HEK293 (cell line): ENCODE data around the gene AIF1L.

Experiments
- CTCF ChIA-PET: fragments of 350-600 bp; formaldehyde crosslinking; extraction: SDS; loops from one replicate; lab custom pipeline; 2021; ENCODE audit warnings: antibody characterized with exemption; lab: Yijun Ruan, JAX
- POLR2A ChIA-PET: fragments of 300-600 bp; formaldehyde crosslinking; extraction: SDS; loops from one replicate; lab custom pipeline; 2020; ENCODE audit warnings: antibody characterized with exemption, inconsistent platforms; lab: Yijun Ruan, JAX
- H3K27ac ChIP-seq: fragments of 200-500 bp; sonication (Bioruptor generic); 2 replicates; pipeline ENCODE4 v1.5.1; 2014; ENCODE audit warnings: low read depth, low read length, control low read depth, inconsistent platforms; ENCODE audit errors: extremely low read depth
- H3K36me3 ChIP-seq, 2 experiments: fragments of 200-500 bp in 1 of 2; sonication (Bioruptor generic) in 1 of 2; 1 replicate in 1 of 2; 2 replicates in 1 of 2; pipeline ENCODE4 v1.5.1; 2014 to 2017; ENCODE audit warnings: inconsistent platforms in 2 of 2, low read length in 2 of 2; ENCODE audit not compliant: control insufficient read depth in 2 of 2, insufficient read depth in 1 of 2
- H3K4me1 ChIP-seq: fragments of 200-500 bp; sonication (Bioruptor generic); 2 replicates; pipeline ENCODE4 v1.5.1; 2014; ENCODE audit warnings: mild to moderate bottlenecking, low read length, inconsistent platforms; ENCODE audit not compliant: control insufficient read depth, insufficient read depth
- H3K4me3 ChIP-seq: 2 replicates; pipeline ENCODE4 v1.5.1; 2011; ENCODE audit warnings: low read depth, mild to moderate bottlenecking, control low read depth, low read length, moderate library complexity
- H3K9me3 ChIP-seq: fragments of 200-500 bp; sonication (Bioruptor generic); 2 replicates; pipeline ENCODE4 v1.5.1; 2014; ENCODE audit warnings: low read depth, low read length, inconsistent platforms; ENCODE audit not compliant: control insufficient read depth, insufficient read depth
- BCL6B ChIP-seq: fragments of 450-650 bp; formaldehyde crosslinking; IDR thresholded peaks from 2 replicates; pipeline ENCODE4 v1.5.1; 2017; ENCODE audit warnings: missing biosample characterization, missing genetic modification characterization
- HIC1 ChIP-seq: fragments of 450-650 bp; formaldehyde crosslinking; IDR thresholded peaks from 2 replicates; pipeline ENCODE4 v1.5.1; 2016; ENCODE audit warnings: missing biosample characterization, missing genetic modification characterization
- KLF1 ChIP-seq: fragments of 450-650 bp; formaldehyde crosslinking; IDR thresholded peaks from 2 replicates; pipeline ENCODE4 v1.5.1; 2016; ENCODE audit warnings: missing biosample characterization, missing genetic modification characterization
- PRDM4 ChIP-seq: fragments of 450-650 bp; formaldehyde crosslinking; IDR thresholded peaks from 2 replicates; pipeline ENCODE4 v1.5.1; 2017; ENCODE audit warnings: missing biosample characterization, missing genetic modification characterization
- RBAK ChIP-seq: fragments of 450-650 bp; formaldehyde crosslinking; IDR thresholded peaks from 2 replicates; pipeline ENCODE4 v1.5.1; 2016; ENCODE audit warnings: missing biosample characterization, missing genetic modification characterization
- ZEB2 ChIP-seq: fragments of 450-650 bp; formaldehyde crosslinking; IDR thresholded peaks from 2 replicates; pipeline ENCODE4 v1.5.1; 2016; ENCODE audit warnings: missing biosample characterization, missing genetic modification characterization
- ZFP37 ChIP-seq: fragments of 450-650 bp; formaldehyde crosslinking; IDR thresholded peaks from 2 replicates; pipeline ENCODE4 v1.5.1; 2016; ENCODE audit warnings: missing biosample characterization, missing genetic modification characterization
- ZNF132 ChIP-seq: fragments of 450-650 bp; formaldehyde crosslinking; IDR thresholded peaks from 2 replicates; pipeline ENCODE4 v1.5.1; 2017; ENCODE audit warnings: missing biosample characterization, missing genetic modification characterization, borderline replicate concordance
- ZNF146 ChIP-seq: fragments of 450-650 bp; formaldehyde crosslinking; IDR thresholded peaks from 2 replicates; pipeline ENCODE4 v1.5.1; 2016; ENCODE audit warnings: missing biosample characterization, missing genetic modification characterization
- ZNF157 ChIP-seq: fragments of 450-650 bp; formaldehyde crosslinking; IDR thresholded peaks from 2 replicates; pipeline ENCODE4 v1.5.1; 2016; ENCODE audit warnings: missing biosample characterization, missing genetic modification characterization
- ZNF174 ChIP-seq: fragments of 450-650 bp; formaldehyde crosslinking; IDR thresholded peaks from 2 replicates; pipeline ENCODE4 v1.5.0; 2017; ENCODE audit warnings: missing biosample characterization, mild to moderate bottlenecking, missing genetic modification characterization
- ZNF18 ChIP-seq: fragments of 450-650 bp; formaldehyde crosslinking; IDR thresholded peaks from 2 replicates; pipeline ENCODE4 v1.5.1; 2016; ENCODE audit warnings: missing biosample characterization, missing genetic modification characterization
- ZNF214 ChIP-seq: fragments of 450-650 bp; formaldehyde crosslinking; IDR thresholded peaks from 2 replicates; pipeline ENCODE4 v1.5.1; 2017; ENCODE audit warnings: missing biosample characterization, mild to moderate bottlenecking, missing genetic modification characterization, borderline replicate concordance
- ZNF239 ChIP-seq: fragments of 450-650 bp; formaldehyde crosslinking; IDR thresholded peaks from 2 replicates; pipeline ENCODE4 v1.5.1; 2016; ENCODE audit warnings: missing biosample characterization, missing genetic modification characterization
- ZNF266 ChIP-seq: fragments of 450-650 bp; formaldehyde crosslinking; IDR thresholded peaks from 2 replicates; pipeline ENCODE4 v1.5.1; 2016; ENCODE audit warnings: missing biosample characterization, missing genetic modification characterization, low read depth
- ZNF391 ChIP-seq: fragments of 450-650 bp; formaldehyde crosslinking; IDR thresholded peaks from 2 replicates; pipeline ENCODE4 v1.5.1; 2016; ENCODE audit warnings: low read depth, missing biosample characterization, missing genetic modification characterization, borderline replicate concordance
- ZNF426 ChIP-seq: fragments of 450-650 bp; formaldehyde crosslinking; IDR thresholded peaks from 2 replicates; pipeline ENCODE4 v1.5.1; 2017; ENCODE audit warnings: missing biosample characterization, missing genetic modification characterization, mild to moderate bottlenecking, inconsistent platforms, moderate library complexity
- ZNF513 ChIP-seq: fragments of 450-650 bp; IDR thresholded peaks from 2 replicates; pipeline ENCODE4 v1.5.1; 2018; ENCODE audit warnings: missing biosample characterization, missing genetic modification characterization
- ZNF558 ChIP-seq: fragments of 450-650 bp; formaldehyde crosslinking; IDR thresholded peaks from 2 replicates; pipeline ENCODE4 v1.5.1; 2016; ENCODE audit warnings: missing biosample characterization, missing genetic modification characterization
- ZNF600 ChIP-seq: fragments of 450-650 bp; formaldehyde crosslinking; IDR thresholded peaks from 2 replicates; pipeline ENCODE4 v1.5.1; 2016; ENCODE audit warnings: missing biosample characterization, missing genetic modification characterization
- ZNF623 ChIP-seq: fragments of 450-650 bp; formaldehyde crosslinking; IDR thresholded peaks from 2 replicates; pipeline ENCODE4 v1.5.1; 2016; ENCODE audit warnings: missing biosample characterization, missing genetic modification characterization

The AIF1L gene

GRCh38 chr9:131082774-131083512 is 13.4 kb upstream of the AIF1L start:
- Histone ChIP-seq H3K4me1 (no peaks in the 10 kb centered on the region), H3K36me3 (no peaks in the 10 kb centered on the region), H3K27ac (no peak overlapping the region), H3K9me3 (no peaks in the 10 kb centered on the region), H3K4me3 (no peak overlapping the region)
- TF ChIP-seq ZEB2 (tag by site-specific recombination) (no peak), ZNF513 (tag by site-specific recombination) (no peak), ZNF558 (no peak), ZFP37 (no peak), HIC1 (tag by site-specific recombination) (no peak), ZNF146 (tag by site-specific recombination) (no peak), ZNF266 (tag by site-specific recombination) (no peak), ZNF391 (tag by site-specific recombination) (no peak), ZNF426 (no peak), ZNF623 (tag by site-specific recombination) (no peak), ZNF600 (no peak), ZNF18 (tag by site-specific recombination) (no peak), ZNF214 (no peak), ZNF157 (no peak), RBAK (tag by site-specific recombination) (no peak), ZNF132 (tag by site-specific recombination) (no peak), BCL6B (no peak)
- ChIA-PET POLR2A (no interaction called here), CTCF (interaction anchor here (0.5 to 0.6 kb wide), 2 partner anchors 9 to 34 kb away, joined by 3 to 4 read pairs; no protein-coding TSS in a partner anchor)

GRCh38 chr9:131084661-131085369 is 11.5 kb upstream of the AIF1L start:
- POLR2A ChIA-PET = interaction anchor here (0.6 kb wide), 1 partner anchor 37 kb away, joined by 3 read pairs; no protein-coding TSS in a partner anchor
- CTCF ChIA-PET = interaction anchor here (0.6 to 1.2 kb wide), 5 partner anchors 11 to 37 kb away, joined by 3 to 4 read pairs (median 3); no protein-coding TSS in a partner anchor
- no peak overlapping the region for H3K4me3 ChIP-seq
- H3K9me3 ChIP-seq = no peaks in the 10 kb centered on the region
- H3K27ac ChIP-seq = no peak overlapping the region
- H3K4me1 ChIP-seq = no peaks in the 10 kb centered on the region
- TF ChIP-seq PRDM4 (tag by site-specific recombination) (no peak), ZNF239 (tag by site-specific recombination) (no peak), KLF1 (tag by site-specific recombination) (peak; percentile 64; the same call in 1 of the 2 replicates), ZNF174 (no peak)
- H3K36me3 ChIP-seq = no peaks in the 10 kb centered on the region
